Liver (tissue), 9 donors: ENCODE measurements around the gene PPFIBP1. TPM values are rescaled to one million over a fixed set of nuclear protein-coding genes. Genes with fewer than 3 reads are reported as not detected.
"Not testable (repeated sequence)": the region's sequence is repeated elsewhere in the genome, so short reads cannot be mapped to it uniquely, and the experiment has no call there.

ENCODE experiments used
- DNase-seq: peaks from one replicate; pipeline ENCODE4 v3.0.0-alpha.2; 2017; ENCODE audit warnings: low spot score
- H3K27ac ChIP-seq, 2 donors: one replicate each; pipeline ENCODE4 v1.7.0; 2013; ENCODE audit warnings: inconsistent platforms in 2 of 2, low read length in 2 of 2, control low read depth in 1 of 2, low read depth in 1 of 2, mild to moderate bottlenecking in 1 of 2
- H3K27me3 ChIP-seq, 4 donors: one replicate each; pipeline versions ENCODE4 v1.6.1 to v1.7.0; 2013; ENCODE audit warnings: low read length in 3 of 4, inconsistent platforms in 1 of 4, mild to moderate bottlenecking in 1 of 4, moderate library complexity in 1 of 4; ENCODE audit not compliant: control insufficient read depth in 4 of 4, insufficient read depth in 4 of 4
- H3K36me3 ChIP-seq, 4 donors: one replicate each; pipeline versions ENCODE4 v1.6.1 to v1.7.0; 2013; ENCODE audit warnings: low read length in 3 of 4, mild to moderate bottlenecking in 3 of 4, low read depth in 1 of 4, moderate library complexity in 1 of 4; ENCODE audit not compliant: control insufficient read depth in 4 of 4, insufficient read depth in 3 of 4
- H3K4me1 ChIP-seq, 4 donors: one replicate each; pipeline versions ENCODE4 v1.6.1 to v1.7.0; 2013; ENCODE audit warnings: low read length in 3 of 4, mild to moderate bottlenecking in 3 of 4, moderate library complexity in 1 of 4; ENCODE audit not compliant: control insufficient read depth in 4 of 4, insufficient read depth in 4 of 4
- H3K4me3 ChIP-seq, 3 donors: one replicate each; pipeline versions ENCODE4 v1.6.1 to v1.7.0; 2013; ENCODE audit warnings: low read length in 3 of 3, control low read depth in 1 of 3, low read depth in 1 of 3, mild to moderate bottlenecking in 1 of 3
- H3K9ac ChIP-seq, 2 donors: one replicate each; pipeline ENCODE4 v1.7.0; 2013; ENCODE audit warnings: low read length in 2 of 2, mild to moderate bottlenecking in 2 of 2, moderate library complexity in 2 of 2, control low read depth in 1 of 2, low read depth in 1 of 2
- H3K9me3 ChIP-seq, 4 donors: one replicate each; pipeline versions ENCODE4 v1.6.1 to v1.7.0; 2013; ENCODE audit warnings: low read length in 3 of 4; ENCODE audit not compliant: control insufficient read depth in 4 of 4
- GABPA ChIP-seq, 2 donors: IDR thresholded peaks in 1 of 2; conservative IDR thresholded peaks in 1 of 2; 2 replicates each; pipeline ENCODE4 v1.6.1; 2016; ENCODE audit warnings: antibody characterized with exemption in 2 of 2, mild to moderate bottlenecking in 1 of 2, moderate library complexity in 1 of 2
- HNF4A ChIP-seq, 2 donors: conservative IDR thresholded peaks; 2 replicates each; pipeline ENCODE4 v1.6.1; 2016; ENCODE audit warnings: antibody characterized with exemption in 2 of 2, mild to moderate bottlenecking in 2 of 2
- HNF4G ChIP-seq: IDR thresholded peaks from 2 replicates; pipeline ENCODE4 v1.6.1; 2016; ENCODE audit warnings: antibody characterized with exemption
- RAD21 ChIP-seq, 2 donors: IDR thresholded peaks; 2 replicates each; pipeline ENCODE4 v1.6.1; 2016; ENCODE audit warnings: antibody characterized with exemption in 2 of 2, mild to moderate bottlenecking in 2 of 2
- SP1 ChIP-seq: IDR thresholded peaks from 2 replicates; pipeline ENCODE4 v1.6.1; 2018; ENCODE audit warnings: antibody characterized with exemption, mild to moderate bottlenecking
- TAF1 ChIP-seq: conservative IDR thresholded peaks from 2 replicates; pipeline ENCODE4 v1.6.1; 2016; ENCODE audit warnings: antibody characterized with exemption, mild to moderate bottlenecking
- YY1 ChIP-seq: IDR thresholded peaks from 2 replicates; pipeline ENCODE4 v1.6.1; 2016; ENCODE audit warnings: antibody characterized with exemption, mild to moderate bottlenecking
- WGBS: extraction: QIAGEN DNeasy Blood & Tissue Kit; methylation state at CpG from one replicate; pipeline ENCODE4 v1.1.7; 2013; 5-methylcytosine and 5-hydroxymethylcytosine counted together
- polyA plus RNA-seq, 2 donors: library from polyadenylated mRNA; stranded (reverse) in 1 of 2; unstranded in 1 of 2; fragments of 200-250 nt in 1 of 2; fragments of >200 nt in 1 of 2; fragmentation: Nextera tagmentation in 1 of 2; extraction: Ambion mirVana in 1 of 2; gene quantifications; one replicate each; pipeline versions ENCODE4 v1.2.1 to v1.2.3, GENCODE V29; 2013 to 2015
- total RNA-seq, 2 donors: library from RNA; depleted of rRNA; stranded (reverse); fragments of >200 nt; gene quantifications; one replicate each; pipeline ENCODE4 v1.2.3, GENCODE V29; 2014
- TF ChIP-seq, protein P1 (sequence below): fragments of 150-350 bp; IDR thresholded peaks from 2 replicates; pipeline ENCODE4 v1.5.1; 2017; ENCODE audit warnings: improper control_type of control experiment, low read depth, low read length; ENCODE audit not compliant: missing input control
- donor health status: healthy.
- donor health status: healthy.
- donor health status: healthy.
- donor health status: healthy.
- donor health status: healthy.

PPFIBP1 gene
- total and polyA plus RNA-seq, 4 donors: 10.5 to 65.8 (median 17.4) TPM

DNA sequence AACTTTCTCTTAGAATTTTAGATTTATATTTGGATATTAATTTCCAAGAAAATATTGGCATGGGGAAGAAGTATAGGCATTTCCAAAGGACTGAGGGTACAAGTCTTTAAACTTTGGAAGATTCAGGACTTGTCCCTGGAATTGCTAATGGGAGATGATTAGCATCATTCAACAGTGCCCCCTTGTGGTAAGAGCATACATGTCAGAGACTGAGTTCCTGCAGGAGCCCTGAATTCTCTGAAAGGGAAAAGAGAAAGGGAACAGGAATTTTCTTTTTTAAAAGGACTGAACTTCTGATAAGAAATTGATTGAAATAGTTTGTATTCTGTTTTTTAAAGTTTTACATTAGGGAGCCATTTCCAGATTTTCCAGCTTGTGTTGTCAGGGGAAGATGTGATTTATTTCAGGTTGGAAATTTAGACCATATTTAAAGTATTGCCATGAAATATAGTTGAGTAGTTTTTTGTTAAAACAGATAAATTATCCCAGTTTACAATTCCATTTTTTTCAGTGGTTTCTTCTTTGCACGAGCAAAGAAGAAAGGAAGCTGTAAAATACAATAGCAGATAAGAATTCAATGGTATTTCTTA, 128.3 kb downstream of the PPFIBP1 start:
- 41% methylated on average over 1 of the region's 1 CpG for WGBS
- peak; percentile 38 for DNase-seq
- Histone ChIP-seq H3K9ac (no peak overlapping the region), H3K27ac (no peak overlapping the region), H3K36me3 (peaks cover 0 to 18% (median 11%) of the 10 kb centered on the region in 4 donors), H3K27me3 (no peaks in the 10 kb centered on the region), H3K4me1 (peaks cover 0 to 6% (median 5%) of the 10 kb centered on the region in 4 donors), H3K4me3 (no peak overlapping the region), H3K9me3 (no peaks in the 10 kb centered on the region)
- TF ChIP-seq, protein P1, sequence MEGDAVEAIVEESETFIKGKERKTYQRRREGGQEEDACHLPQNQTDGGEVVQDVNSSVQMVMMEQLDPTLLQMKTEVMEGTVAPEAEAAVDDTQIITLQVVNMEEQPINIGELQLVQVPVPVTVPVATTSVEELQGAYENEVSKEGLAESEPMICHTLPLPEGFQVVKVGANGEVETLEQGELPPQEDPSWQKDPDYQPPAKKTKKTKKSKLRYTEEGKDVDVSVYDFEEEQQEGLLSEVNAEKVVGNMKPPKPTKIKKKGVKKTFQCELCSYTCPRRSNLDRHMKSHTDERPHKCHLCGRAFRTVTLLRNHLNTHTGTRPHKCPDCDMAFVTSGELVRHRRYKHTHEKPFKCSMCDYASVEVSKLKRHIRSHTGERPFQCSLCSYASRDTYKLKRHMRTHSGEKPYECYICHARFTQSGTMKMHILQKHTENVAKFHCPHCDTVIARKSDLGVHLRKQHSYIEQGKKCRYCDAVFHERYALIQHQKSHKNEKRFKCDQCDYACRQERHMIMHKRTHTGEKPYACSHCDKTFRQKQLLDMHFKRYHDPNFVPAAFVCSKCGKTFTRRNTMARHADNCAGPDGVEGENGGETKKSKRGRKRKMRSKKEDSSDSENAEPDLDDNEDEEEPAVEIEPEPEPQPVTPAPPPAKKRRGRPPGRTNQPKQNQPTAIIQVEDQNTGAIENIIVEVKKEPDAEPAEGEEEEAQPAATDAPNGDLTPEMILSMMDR: peak; percentile 87
- TF ChIP-seq RAD21 (IDR thresholded peaks at IDR 0.05) (peak; percentile 90 to 95), HNF4G (no peak), TAF1 (no peak)

DNA sequence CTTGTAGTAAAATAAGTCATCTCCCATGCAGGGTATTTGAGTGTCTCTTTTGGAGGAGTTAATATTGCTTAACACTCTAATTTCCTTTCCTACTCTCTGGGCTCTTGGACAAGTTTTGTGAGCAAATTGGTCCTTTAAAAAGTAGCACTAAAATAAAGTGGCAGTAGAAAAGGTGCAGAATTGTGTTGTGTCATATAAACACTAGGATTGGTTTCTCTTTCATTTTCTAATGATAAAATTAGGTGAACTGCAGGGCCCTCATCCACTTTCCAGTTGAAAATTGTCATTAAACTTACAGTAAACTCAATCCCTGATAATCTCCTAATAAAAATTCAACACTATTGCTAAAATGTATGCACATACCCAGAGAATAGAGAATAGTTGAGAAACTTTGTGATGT, 129.7 kb downstream of the PPFIBP1 start:
- Histone ChIP-seq H3K9me3 (no peaks in the 10 kb centered on the region), H3K27me3 (no peaks in the 10 kb centered on the region), H3K27ac (no peak overlapping the region), H3K9ac (no peak overlapping the region), H3K4me3 (no peak overlapping the region), H3K36me3 (peaks cover 0 to 19% (median 11%) of the 10 kb centered on the region in 4 donors), H3K4me1 (peaks cover 0 to 6% (median 5%) of the 10 kb centered on the region in 4 donors)
- no peak for DNase-seq
- TF ChIP-seq GABPA (IDR thresholded peaks at IDR 0.05 in 1 of 2, conservative IDR thresholded peaks at IDR 0.05 in 1 of 2) (no peak), SP1 (no peak), HNF4A (conservative IDR thresholded peaks at IDR 0.05) (no peak)

DNA sequence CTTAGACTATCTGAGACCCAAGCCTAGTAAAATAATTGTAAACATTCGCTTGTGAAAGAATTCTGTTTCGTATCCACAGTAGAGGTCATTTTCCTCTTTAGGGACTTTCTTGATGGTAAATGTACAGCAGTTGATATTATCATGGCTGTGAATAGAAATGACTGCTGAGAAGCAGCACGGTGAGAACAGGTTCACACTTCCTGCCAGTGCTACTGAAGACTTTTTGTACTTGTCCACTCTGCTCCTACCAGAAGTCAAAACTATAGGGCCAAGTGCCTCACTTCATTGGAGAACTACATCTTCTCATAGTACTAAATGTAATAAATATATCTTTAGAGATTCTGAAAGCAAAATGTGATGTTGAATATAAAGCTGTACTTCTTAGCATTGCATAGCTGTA, 131.5 kb downstream of the PPFIBP1 start:
- H3K36me3 ChIP-seq: peaks cover 0 to 22% (median 10%) of the 10 kb centered on the region in 4 donors
- H3K4me3 ChIP-seq, H3K27me3 ChIP-seq, H3K9me3 ChIP-seq, H3K9ac ChIP-seq, H3K27ac ChIP-seq, DNase-seq, H3K4me1 ChIP-seq: not testable (repeated sequence)
- 85% methylated on average over 3 of the region's 3 CpGs for WGBS

DNA sequence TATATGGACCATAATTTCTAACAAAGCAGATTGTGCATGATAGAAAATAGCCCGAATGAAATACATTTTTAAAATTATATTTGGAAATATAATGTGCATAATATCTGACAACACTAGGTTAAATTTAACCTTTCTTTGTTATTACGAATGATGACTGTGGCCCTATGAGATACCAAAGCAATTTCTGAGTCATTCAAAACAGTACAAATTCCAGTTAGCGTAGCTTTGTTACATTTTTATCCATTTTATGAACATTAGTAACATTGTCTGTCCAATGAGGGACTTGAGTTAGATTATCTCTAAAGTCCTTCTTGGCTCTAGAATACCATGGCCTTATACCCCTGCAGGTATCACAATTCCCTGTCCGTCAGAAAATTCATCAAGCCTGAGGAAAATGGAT, 133.3 kb downstream of the PPFIBP1 start:
- TF ChIP-seq, protein P1: no peak
- no peak for TF ChIP-seq SP1
- TF ChIP-seq YY1: no peak
- H3K36me3 ChIP-seq: peaks cover 2 to 35% (median 13%) of the 10 kb centered on the region in 4 donors
- WGBS: 95% methylated on average over 4 of the region's 4 CpGs
- no peak for DNase-seq
- no peak overlapping the region for H3K4me3 ChIP-seq
- H3K27me3 ChIP-seq: no peaks in the 10 kb centered on the region
- H3K9ac ChIP-seq: no peak overlapping the region
- H3K9me3 ChIP-seq: no peaks in the 10 kb centered on the region
- H3K27ac ChIP-seq: no peak overlapping the region
- peaks cover 0 to 6% (median 4%) of the 10 kb centered on the region in 4 donors for H3K4me1 ChIP-seq
